Measurements from ENCODE around the gene MIF4GD. TPM values are rescaled to one million over a fixed set of nuclear protein-coding genes. Genes with fewer than 3 reads are reported as not detected.

MIF4GD gene
- total and polyA plus RNA-seq, 2 donors (not counting 1 experiment from before 2014, with no cell fraction given) = 41.5 to 87.4 TPM

- Mint-ChIP-seq H3K4me3 (no peak overlapping the region), H3K4me1 (peaks cover 35% of the 10 kb centered on the region), H3K9me3 (ENCODE audit: insufficient read depth) (no peaks in the 10 kb centered on the region), H3K27ac (peak overlapping the region; percentile 92), H3K27me3 (no peaks in the 10 kb centered on the region)
- DNase-seq (no peak), ATAC-seq (ENCODE audit: low read depth) (no peak)
- no peak overlapping the region for H2AFZ ChIP-seq (ENCODE audit: insufficient read depth, low read depth, low read length, poor library complexity, severe bottlenecking)
- peaks cover 17 to 91% of the 10 kb centered on the region in 2 experiments for H3K36me3 ChIP-seq (replicated peaks in 1 of 2; ENCODE audit: control extremely low read depth in 1 of 2, control insufficient read depth in 1 of 2, extremely low read depth in 1 of 2, insufficient read depth in 2 of 2, low read length in 1 of 2)
- no peak overlapping the region for H3K27ac ChIP-seq (ENCODE audit: low read length in 2 of 2)
- H3K9ac ChIP-seq (ENCODE audit: low read length) = no peak overlapping the region
- intact Hi-C loops (cut with micrococcal nuclease) = no loop called here
- no peak overlapping the region for H3K4me2 ChIP-seq (replicated peaks; ENCODE audit: low read depth, low read length, poor library complexity, severe bottlenecking)
- no peaks in the 10 kb centered on the region for H4K20me1 ChIP-seq (ENCODE audit: control insufficient read depth, insufficient read depth, low read length, poor library complexity, severe bottlenecking)
- H3K4me3 ChIP-seq (ENCODE audit: control extremely low read depth in 1 of 5, extremely low read depth in 1 of 5, insufficient read depth in 1 of 5, low read depth in 2 of 5, low read length in 4 of 5) = no peak overlapping the region
- TF ChIP-seq CTCF (IDR thresholded peaks at IDR 0.05) (no peak), EZH2 (IDR thresholded peaks at IDR 0.05; ENCODE audit: borderline replicate concordance, insufficient read depth, low read depth, low read length, poor library complexity, severe bottlenecking) (no peak)
- POLR2A ChIA-PET = interaction anchor here (0.7 kb wide), 1 partner anchor 59 kb away, joined by 6 read pairs; no protein-coding TSS in a partner anchor
- H3K4me1 ChIP-seq (ENCODE audit: control insufficient read depth in 2 of 2, insufficient read depth in 2 of 2, low read length in 2 of 2) = peaks cover 10 to 45% of the 10 kb centered on the region in 2 donors
- WGBS (ENCODE audit: insufficient coverage) = over 99% methylated on average over 10 of the region's 12 CpGs
- H3K79me2 ChIP-seq (ENCODE audit: control insufficient read depth, insufficient read depth, low read length) = peaks cover 3% of the 10 kb centered on the region
- no peaks in the 10 kb centered on the region for H3K27me3 ChIP-seq (replicated peaks in 1 of 4; ENCODE audit: control extremely low read depth in 1 of 4, control insufficient read depth in 3 of 4, insufficient read depth in 4 of 4, low read length in 3 of 4)
- H3K9me3 ChIP-seq (ENCODE audit: control extremely low read depth in 1 of 3, control insufficient read depth in 2 of 3, insufficient read depth in 1 of 3, low read length in 2 of 3) = no peaks in the 10 kb centered on the region
- CTCF ChIA-PET = interaction anchor here (0.6 to 3.8 kb wide), 15 partner anchors 9 to 281 kb away, joined by 3 to 25 read pairs (median 6); partner anchors contain the start of genes GGA3, MIF4GD and MRPS7
These were observed 31.8 kb downstream of the MIF4GD start for GRCh38 chr17:75239214-75239613.

GRCh38 chr17:75238684-75239191 lies 32.3 kb downstream of the MIF4GD start:
- no peaks in the 10 kb centered on the region for H3K27me3 Mint-ChIP-seq
- H2AFZ ChIP-seq (ENCODE audit: insufficient read depth, low read depth, low read length, poor library complexity, severe bottlenecking) = no peak overlapping the region
- no peak overlapping the region for H3K27ac ChIP-seq (ENCODE audit: low read length in 2 of 2)
- intact Hi-C loops (cut with micrococcal nuclease) = loop anchor here (1.0 kb wide), 3 partner anchors 124 to 277 kb away; partner anchors contain the start of gene ARMC7
- peaks cover 3% of the 10 kb centered on the region for H3K79me2 ChIP-seq (ENCODE audit: control insufficient read depth, insufficient read depth, low read length)
- H3K4me2 ChIP-seq (replicated peaks; ENCODE audit: low read depth, low read length, poor library complexity, severe bottlenecking) = no peak overlapping the region
- ChIA-PET POLR2A (no interaction called here), CTCF (interaction anchor here (0.6 to 3.8 kb wide), 15 partner anchors 9 to 281 kb away, joined by 3 to 25 read pairs (median 5); partner anchors contain the start of genes GGA3, MIF4GD and MRPS7)
- H3K27me3 ChIP-seq (replicated peaks in 1 of 4; ENCODE audit: control extremely low read depth in 1 of 4, control insufficient read depth in 3 of 4, insufficient read depth in 4 of 4, low read length in 3 of 4) = no peaks in the 10 kb centered on the region
- no peaks in the 10 kb centered on the region for H3K9me3 Mint-ChIP-seq (ENCODE audit: insufficient read depth)
- ATAC-seq (ENCODE audit: low read depth) (peak; percentile 61), DNase-seq (peak; percentile 75)
- peak overlapping the region; percentile 92 for H3K27ac Mint-ChIP-seq
- H3K4me1 Mint-ChIP-seq = peaks cover 30% of the 10 kb centered on the region
- H3K4me3 Mint-ChIP-seq = peak overlapping the region; percentile 33
- H3K9me3 ChIP-seq (ENCODE audit: control extremely low read depth in 1 of 3, control insufficient read depth in 2 of 3, insufficient read depth in 1 of 3, low read length in 2 of 3) = no peaks in the 10 kb centered on the region
- H3K4me3 ChIP-seq (ENCODE audit: control extremely low read depth in 1 of 5, extremely low read depth in 1 of 5, insufficient read depth in 1 of 5, low read depth in 2 of 5, low read length in 4 of 5) = no peak overlapping the region
- 67% methylated on average over 13 of the region's 13 CpGs for WGBS (ENCODE audit: insufficient coverage)
- H3K36me3 ChIP-seq (replicated peaks in 1 of 2; ENCODE audit: control extremely low read depth in 1 of 2, control insufficient read depth in 1 of 2, extremely low read depth in 1 of 2, insufficient read depth in 2 of 2, low read length in 1 of 2) = peaks cover 18 to 92% of the 10 kb centered on the region in 2 experiments
- TF ChIP-seq CTCF (IDR thresholded peaks at IDR 0.05) (peak; percentile 83), EZH2 (IDR thresholded peaks at IDR 0.05; ENCODE audit: borderline replicate concordance, insufficient read depth, low read depth, low read length, poor library complexity, severe bottlenecking) (no peak)
- H4K20me1 ChIP-seq (ENCODE audit: control insufficient read depth, insufficient read depth, low read length, poor library complexity, severe bottlenecking) = no peaks in the 10 kb centered on the region
- H3K4me1 ChIP-seq (ENCODE audit: control insufficient read depth in 2 of 2, insufficient read depth in 2 of 2, low read length in 2 of 2) = peaks cover 10 to 40% of the 10 kb centered on the region in 2 donors
- no peak overlapping the region for H3K9ac ChIP-seq (ENCODE audit: low read length)

Measured in B cell (primary cell).